Hepatocyte (in vitro differentiated cells): ENCODE results near the gene PTPRN2. TPM values are rescaled to one million over a fixed set of nuclear protein-coding genes. Genes with fewer than 3 reads are reported as not detected.

Experiments used
- DNase-seq: peaks from one replicate; pipeline ENCODE4 v3.0.0-alpha.2; 2016; ENCODE audit warnings: low spot score
- H2AFZ ChIP-seq: fragments of 200-600 bp; sonication (generic); 2 replicates; pipeline ENCODE4 v1.6.0; 2016; ENCODE audit warnings: antibody characterized with exemption, mild to moderate bottlenecking
- H3K27ac ChIP-seq: fragments of 200-600 bp; sonication (generic); 2 replicates; pipeline ENCODE4 v1.5.1; 2016; ENCODE audit warnings: mild to moderate bottlenecking
- H3K27me3 ChIP-seq: fragments of 200-600 bp; sonication (generic); 2 replicates; pipeline ENCODE4 v1.6.1; 2016
- H3K36me3 ChIP-seq: fragments of 200-600 bp; sonication (generic); replicated peaks from 2 replicates; pipeline ENCODE4 v1.5.1; 2016; ENCODE audit warnings: low read depth; ENCODE audit not compliant: insufficient read depth
- H3K4me1 ChIP-seq: fragments of 200-600 bp; sonication (generic); 2 replicates; pipeline ENCODE4 v1.5.1; 2016; ENCODE audit warnings: mild to moderate bottlenecking, moderate library complexity; ENCODE audit not compliant: insufficient read depth
- H3K4me2 ChIP-seq: fragments of 200-600 bp; sonication (generic); 2 replicates; pipeline ENCODE4 v1.6.0; 2016
- H3K4me3 ChIP-seq: fragments of 200-600 bp; sonication (generic); 2 replicates; pipeline ENCODE4 v1.5.1; 2016; ENCODE audit warnings: mild to moderate bottlenecking
- H3K79me2 ChIP-seq: fragments of 200-600 bp; sonication (generic); 2 replicates; pipeline ENCODE4 v1.6.0; 2017; ENCODE audit warnings: mild to moderate bottlenecking
- H3K9me2 ChIP-seq: fragments of 200-600 bp; sonication (generic); replicated peaks from 2 replicates; pipeline ENCODE4 v1.6.0; 2017; ENCODE audit warnings: mild to moderate bottlenecking; ENCODE audit not compliant: insufficient read depth
- H3K9me3 ChIP-seq: fragments of 200-600 bp; sonication (generic); 2 replicates; pipeline ENCODE4 v1.5.1; 2016; ENCODE audit warnings: low read depth, mild to moderate bottlenecking
- H4K20me1 ChIP-seq: fragments of 200-600 bp; sonication (generic); 2 replicates; pipeline ENCODE4 v1.6.0; 2016; ENCODE audit warnings: mild to moderate bottlenecking; ENCODE audit not compliant: insufficient read depth, poor library complexity, severe bottlenecking
- EZH2 ChIP-seq: fragments of 200-600 bp; sonication (generic); IDR thresholded peaks from 2 replicates; pipeline ENCODE4 v1.6.1; 2016; ENCODE audit warnings: antibody characterized with exemption, mild to moderate bottlenecking, borderline replicate concordance
- EZH2phosphoT487 ChIP-seq: fragments of 200-600 bp; sonication (generic); IDR thresholded peaks from one replicate; pipeline ENCODE4 v1.6.1; 2018; ENCODE audit warnings: antibody characterized with exemption, mild to moderate bottlenecking, low read depth, moderate library complexity; ENCODE audit not compliant: unreplicated experiment, severe bottlenecking
- WGBS: methylation state at CpG from one replicate; pipeline ENCODE4 v1.1.6; 2016; ENCODE audit warnings: low lambda C conversion rate; ENCODE audit errors: missing lambda C conversion rate; 5-methylcytosine and 5-hydroxymethylcytosine counted together
- polyA plus RNA-seq: library from polyadenylated mRNA; unstranded; fragments of >200 nt; fragmentation: Nextera tagmentation; extraction: Ambion mirVana; gene quantifications from 2 replicates; pipeline ENCODE4 v1.2.1, GENCODE V29; 2016
- total RNA-seq: library from RNA; depleted of rRNA; stranded (reverse); fragments of >200 nt; gene quantifications from 2 replicates; pipeline ENCODE4 v1.2.3, GENCODE V29; 2014
- TF ChIP-seq, protein P1 (sequence below): fragments of 200-600 bp; sonication (generic); IDR thresholded peaks from 2 replicates; pipeline ENCODE4 v1.5.1; 2016; ENCODE audit warnings: antibody characterized with exemption, mild to moderate bottlenecking; ENCODE audit not compliant: poor library complexity

The PTPRN2 gene
- total and polyA plus RNA-seq, 2 experiments from 2014 or later: 2.1 to 3.3 TPM

- no peaks in the 10 kb centered on the region for H3K36me3 ChIP-seq
- no peaks in the 10 kb centered on the region for H3K9me2 ChIP-seq
- no peaks in the 10 kb centered on the region for H4K20me1 ChIP-seq
- H3K4me3 ChIP-seq: no peak overlapping the region
- no peaks in the 10 kb centered on the region for H3K9me3 ChIP-seq
- no peaks in the 10 kb centered on the region for H3K79me2 ChIP-seq
- H3K4me1 ChIP-seq: no peaks in the 10 kb centered on the region
- WGBS: 76% methylated on average over 31 of the region's 34 CpGs
- H3K27ac ChIP-seq: no peak overlapping the region
- no peak overlapping the region for H3K4me2 ChIP-seq
- H2AFZ ChIP-seq: no peak overlapping the region
- no peak for DNase-seq
- TF ChIP-seq, protein P1, sequence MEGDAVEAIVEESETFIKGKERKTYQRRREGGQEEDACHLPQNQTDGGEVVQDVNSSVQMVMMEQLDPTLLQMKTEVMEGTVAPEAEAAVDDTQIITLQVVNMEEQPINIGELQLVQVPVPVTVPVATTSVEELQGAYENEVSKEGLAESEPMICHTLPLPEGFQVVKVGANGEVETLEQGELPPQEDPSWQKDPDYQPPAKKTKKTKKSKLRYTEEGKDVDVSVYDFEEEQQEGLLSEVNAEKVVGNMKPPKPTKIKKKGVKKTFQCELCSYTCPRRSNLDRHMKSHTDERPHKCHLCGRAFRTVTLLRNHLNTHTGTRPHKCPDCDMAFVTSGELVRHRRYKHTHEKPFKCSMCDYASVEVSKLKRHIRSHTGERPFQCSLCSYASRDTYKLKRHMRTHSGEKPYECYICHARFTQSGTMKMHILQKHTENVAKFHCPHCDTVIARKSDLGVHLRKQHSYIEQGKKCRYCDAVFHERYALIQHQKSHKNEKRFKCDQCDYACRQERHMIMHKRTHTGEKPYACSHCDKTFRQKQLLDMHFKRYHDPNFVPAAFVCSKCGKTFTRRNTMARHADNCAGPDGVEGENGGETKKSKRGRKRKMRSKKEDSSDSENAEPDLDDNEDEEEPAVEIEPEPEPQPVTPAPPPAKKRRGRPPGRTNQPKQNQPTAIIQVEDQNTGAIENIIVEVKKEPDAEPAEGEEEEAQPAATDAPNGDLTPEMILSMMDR: no peak
- TF ChIP-seq EZH2phosphoT487 (no peak), EZH2 (no peak)
- H3K27me3 ChIP-seq: no peaks in the 10 kb centered on the region
These were observed 334.6 kb downstream of the PTPRN2 start for GRCh38 chr7:158252837-158253669.

DNA sequence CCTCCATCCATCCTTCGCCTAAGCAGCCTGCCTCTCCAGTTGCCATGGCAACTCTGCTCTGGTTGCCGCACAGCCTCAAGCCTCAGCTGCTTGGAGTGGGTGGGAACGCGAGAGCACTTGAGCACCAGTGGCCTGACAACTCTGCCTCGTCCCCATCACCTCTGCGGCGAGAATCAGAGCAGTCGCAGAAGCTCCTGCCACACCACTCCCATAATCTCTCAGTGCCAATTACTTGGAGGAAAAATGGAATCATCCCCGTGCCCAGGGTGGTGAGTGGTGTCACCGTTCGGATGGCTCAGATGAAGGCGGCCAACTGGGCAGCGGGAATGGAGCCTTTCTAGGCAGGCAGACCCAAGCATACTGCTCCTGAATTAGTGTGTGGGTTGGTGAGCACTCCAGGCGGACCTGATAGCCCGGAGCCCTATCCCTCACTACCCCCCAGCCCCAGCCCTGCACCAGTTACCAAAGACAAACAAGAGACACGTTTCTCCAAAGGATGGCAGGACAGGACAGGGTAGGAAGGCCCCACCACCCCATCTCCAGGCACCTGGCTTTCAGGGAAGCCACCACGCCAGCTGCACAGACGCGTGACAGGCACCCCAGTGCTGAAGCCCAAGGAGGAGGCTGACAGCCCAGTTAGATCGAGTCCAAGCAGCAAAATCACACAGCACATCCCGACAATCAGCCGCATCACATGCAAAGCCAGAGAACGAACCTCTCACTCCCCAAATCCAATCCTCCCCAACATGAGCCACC lies 335.4 kb downstream of the PTPRN2 start:
- H3K9me2 ChIP-seq: no peaks in the 10 kb centered on the region
- no peaks in the 10 kb centered on the region for H4K20me1 ChIP-seq
- no peaks in the 10 kb centered on the region for H3K9me3 ChIP-seq
- H3K27ac ChIP-seq: no peak overlapping the region
- H2AFZ ChIP-seq: no peak overlapping the region
- no peaks in the 10 kb centered on the region for H3K79me2 ChIP-seq
- no peak overlapping the region for H3K4me2 ChIP-seq
- TF ChIP-seq EZH2phosphoT487: no peak
- TF ChIP-seq EZH2: no peak
- TF ChIP-seq, protein P1: no peak
- H3K27me3 ChIP-seq: no peaks in the 10 kb centered on the region
- no peak for DNase-seq
- H3K4me3 ChIP-seq: no peak overlapping the region
- 85% methylated on average over 23 of the region's 23 CpGs for WGBS
- H3K36me3 ChIP-seq: no peaks in the 10 kb centered on the region
- no peaks in the 10 kb centered on the region for H3K4me1 ChIP-seq

DNA sequence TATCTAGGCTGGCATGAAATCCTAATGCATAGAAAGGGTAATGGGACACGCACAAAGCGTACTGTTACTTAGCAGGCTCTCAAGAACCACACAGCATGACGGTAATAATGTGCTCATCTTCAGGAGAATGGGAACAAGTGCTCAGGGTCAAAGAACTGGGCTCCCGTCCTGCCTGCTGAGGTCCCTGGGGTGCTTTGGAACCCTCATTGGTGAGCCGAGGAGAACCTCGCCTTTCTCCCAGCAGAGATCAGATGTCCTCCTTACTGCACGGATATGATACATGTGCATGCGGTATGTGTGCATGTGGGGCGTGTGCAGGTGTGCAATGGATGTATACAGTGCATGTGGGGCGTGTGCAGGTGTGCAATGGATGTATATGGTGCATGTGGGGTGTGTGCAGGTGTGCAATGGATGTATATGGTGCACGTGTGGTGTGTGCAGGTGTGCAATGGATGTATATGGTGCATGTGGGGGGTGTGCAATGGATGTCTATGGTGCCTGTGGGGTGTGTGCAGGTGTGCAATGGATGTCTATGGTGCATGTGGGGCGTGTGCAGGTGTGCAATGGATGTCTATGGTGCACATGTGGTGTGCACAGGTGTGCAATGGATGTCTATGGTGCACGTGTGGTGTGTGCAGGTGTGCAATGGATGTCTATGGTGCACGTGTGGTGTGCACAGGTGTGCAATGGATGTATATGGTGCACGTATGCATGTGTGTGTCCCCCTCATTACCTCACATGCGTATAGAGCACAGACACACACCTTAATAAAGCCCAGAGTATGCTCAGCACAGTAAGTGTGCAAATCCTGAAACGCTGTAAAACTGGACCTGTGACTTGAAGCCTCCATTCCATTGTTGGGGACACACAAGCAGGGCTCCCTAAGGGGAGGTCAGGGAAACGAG lies 336.3 kb downstream of the PTPRN2 start:
- no peaks in the 10 kb centered on the region for H3K9me2 ChIP-seq
- no peak overlapping the region for H3K27ac ChIP-seq
- no peaks in the 10 kb centered on the region for H3K27me3 ChIP-seq
- H3K9me3 ChIP-seq: no peaks in the 10 kb centered on the region
- no peak overlapping the region for H3K4me2 ChIP-seq
- H2AFZ ChIP-seq: no peak overlapping the region
- H3K4me1 ChIP-seq: no peaks in the 10 kb centered on the region
- 90% methylated on average over 18 of the region's 18 CpGs for WGBS
- H3K36me3 ChIP-seq: no peaks in the 10 kb centered on the region
- no peak for DNase-seq
- H3K79me2 ChIP-seq: no peaks in the 10 kb centered on the region
- H4K20me1 ChIP-seq: no peaks in the 10 kb centered on the region
- H3K4me3 ChIP-seq: no peak overlapping the region
- TF ChIP-seq EZH2phosphoT487 (no peak), EZH2 (no peak)
- TF ChIP-seq, protein P1: no peak
